ENCODE results near the gene ZNF584.

ZNF584 gene

DNA sequence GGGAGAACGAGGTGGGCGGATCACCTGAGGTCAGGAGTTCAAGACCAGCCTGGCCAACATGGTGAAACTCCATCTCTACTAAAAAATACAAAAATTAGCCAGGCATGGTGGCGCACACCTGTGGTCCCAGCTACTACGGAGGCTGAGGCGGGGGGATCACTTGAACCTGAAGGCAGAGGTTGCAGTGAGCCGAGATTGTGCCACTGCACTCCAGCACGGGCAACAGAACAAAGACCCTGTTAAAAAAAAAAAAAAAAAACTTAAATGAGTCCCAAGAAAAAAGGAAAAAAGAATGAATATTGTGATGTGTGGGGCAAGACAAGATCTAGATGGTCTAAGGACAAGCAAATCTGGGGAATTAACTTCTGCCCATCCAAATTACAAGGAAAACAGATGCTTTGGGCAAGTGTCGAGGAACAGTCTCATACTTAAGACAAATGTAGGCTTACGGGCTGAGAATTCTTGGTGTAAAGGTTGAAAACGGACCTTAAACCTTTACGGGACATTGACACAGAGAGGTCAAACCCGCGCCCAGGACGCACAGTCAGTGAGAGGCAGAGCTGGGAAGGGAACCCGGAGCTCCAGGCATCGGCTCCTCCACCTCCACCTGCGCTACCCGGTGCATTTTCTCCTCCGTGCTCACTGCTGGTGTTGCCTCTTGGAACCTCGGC is 57.8 kb downstream of the ZNF584 start:
- Histone ChIP-seq H3K36me3 (ENCODE audit: low read depth) (peaks cover 11% of the 10 kb centered on the region), H3K4me3 (ENCODE audit: severe bottlenecking) (peak overlapping the region; percentile 84), H3K4me1 (ENCODE audit: insufficient read depth, poor library complexity, severe bottlenecking) (no peaks in the 10 kb centered on the region), H3K9me3 (ENCODE audit: severe bottlenecking) (no peaks in the 10 kb centered on the region), H3K27ac (ENCODE audit: poor library complexity, severe bottlenecking) (no peak overlapping the region), H3K27me3 (ENCODE audit: insufficient read depth, poor library complexity, severe bottlenecking) (no peaks in the 10 kb centered on the region)
- TF ChIP-seq, protein P1, sequence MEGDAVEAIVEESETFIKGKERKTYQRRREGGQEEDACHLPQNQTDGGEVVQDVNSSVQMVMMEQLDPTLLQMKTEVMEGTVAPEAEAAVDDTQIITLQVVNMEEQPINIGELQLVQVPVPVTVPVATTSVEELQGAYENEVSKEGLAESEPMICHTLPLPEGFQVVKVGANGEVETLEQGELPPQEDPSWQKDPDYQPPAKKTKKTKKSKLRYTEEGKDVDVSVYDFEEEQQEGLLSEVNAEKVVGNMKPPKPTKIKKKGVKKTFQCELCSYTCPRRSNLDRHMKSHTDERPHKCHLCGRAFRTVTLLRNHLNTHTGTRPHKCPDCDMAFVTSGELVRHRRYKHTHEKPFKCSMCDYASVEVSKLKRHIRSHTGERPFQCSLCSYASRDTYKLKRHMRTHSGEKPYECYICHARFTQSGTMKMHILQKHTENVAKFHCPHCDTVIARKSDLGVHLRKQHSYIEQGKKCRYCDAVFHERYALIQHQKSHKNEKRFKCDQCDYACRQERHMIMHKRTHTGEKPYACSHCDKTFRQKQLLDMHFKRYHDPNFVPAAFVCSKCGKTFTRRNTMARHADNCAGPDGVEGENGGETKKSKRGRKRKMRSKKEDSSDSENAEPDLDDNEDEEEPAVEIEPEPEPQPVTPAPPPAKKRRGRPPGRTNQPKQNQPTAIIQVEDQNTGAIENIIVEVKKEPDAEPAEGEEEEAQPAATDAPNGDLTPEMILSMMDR (IDR thresholded peaks at IDR 0.05; ENCODE audit: poor library complexity, severe bottlenecking), result no peak
- ATAC-seq (ENCODE audit: low read depth), result peak; percentile 39
- no peak for DNase-seq (ENCODE audit: low spot score)

DNA sequence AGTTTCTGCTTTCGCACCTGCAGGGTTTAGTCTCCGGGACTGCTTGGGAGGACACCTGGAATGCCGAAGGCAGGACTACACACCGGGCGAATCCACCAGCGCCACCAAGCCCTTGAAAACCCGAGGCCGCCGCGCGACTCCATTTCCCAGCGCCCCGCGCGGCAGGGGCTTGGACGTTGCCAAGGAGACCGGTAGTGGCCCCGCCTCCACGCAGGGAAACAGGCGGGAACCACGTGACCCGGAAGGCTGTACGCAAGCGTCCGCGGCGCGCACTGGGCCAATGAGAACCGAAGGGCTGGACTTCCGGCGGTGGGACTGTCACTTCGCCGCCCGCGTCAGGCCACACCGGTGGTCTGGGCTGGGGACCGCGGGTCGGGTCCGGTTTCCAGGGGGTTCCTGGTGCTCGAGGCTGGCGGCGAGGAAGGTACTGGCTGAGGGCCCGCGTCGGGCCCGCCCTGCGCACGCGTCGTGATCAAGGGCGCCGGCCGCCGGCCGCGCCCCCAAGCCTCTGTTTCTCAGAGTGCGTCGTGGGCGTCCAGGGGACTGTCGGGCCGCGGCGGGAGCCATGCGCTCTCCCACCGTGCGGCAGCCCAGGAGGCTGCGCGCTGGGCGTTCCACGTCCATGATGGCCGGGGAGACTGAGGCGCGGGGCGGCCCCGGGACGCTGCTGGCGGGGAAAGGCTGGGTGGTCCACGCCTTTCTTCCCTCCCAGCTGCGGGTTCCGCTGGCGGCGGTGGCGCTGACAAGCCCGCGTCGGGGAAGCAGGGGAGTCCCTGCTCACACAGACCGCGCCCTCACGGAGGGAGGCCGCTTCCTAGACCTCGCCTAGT is 58.5 kb downstream of the ZNF584 start, which contains the start of gene ZNF324:
Gene ZNF324 (plus strand): TSS at position 321 of the 830 bp plus-strand sequence. CDS start 2,106 bp downstream, outside the sequence.
- Histone ChIP-seq H3K27me3 (ENCODE audit: insufficient read depth, poor library complexity, severe bottlenecking) (no peaks in the 10 kb centered on the region), H3K36me3 (ENCODE audit: low read depth) (peaks cover 14% of the 10 kb centered on the region), H3K4me1 (ENCODE audit: insufficient read depth, poor library complexity, severe bottlenecking) (no peaks in the 10 kb centered on the region), H3K4me3 (ENCODE audit: severe bottlenecking) (peak within 1 kb of the TSS; percentile 84), H3K9me3 (ENCODE audit: severe bottlenecking) (no peaks in the 10 kb centered on the region), H3K27ac (ENCODE audit: poor library complexity, severe bottlenecking) (peak within 1 kb of the TSS; percentile 39)
- TF ChIP-seq, protein P1 (IDR thresholded peaks at IDR 0.05; ENCODE audit: poor library complexity, severe bottlenecking), result peak; percentile 16
- peak; percentile 97 for DNase-seq (ENCODE audit: low spot score)
- ATAC-seq (ENCODE audit: low read depth), result peak; percentile 92
